ENCODE data around the gene DNPEP.
A peak's percentile ranks its signal among the peaks of the same experiment; 100 is the strongest.

GRCh38 chr2:219387306-219388120 is at the start of gene DNPEP:
- TF ChIP-seq CTCF (IDR thresholded peaks at IDR 0.05; ENCODE audit: low read depth, low read length): no peak
- TF ChIP-seq POLR2A (IDR thresholded peaks at IDR 0.05; ENCODE audit: extremely low read depth, insufficient read length): peak; percentile 32
- peak; percentile 70 for TF ChIP-seq MYC (IDR thresholded peaks at IDR 0.05; ENCODE audit: low read depth, low read length)
- peak; percentile 58 for TF ChIP-seq MAX (IDR thresholded peaks at IDR 0.05; ENCODE audit: low read depth, low read length)
